HEK293T (cell line): Measurements from ENCODE around the gene COLQ.

ENCODE experiments used
- L3MBTL2 ChIP-seq: fragments of 450-650 bp; conservative IDR thresholded peaks from 2 replicates; pipeline ENCODE4 v1.6.1; 2016; ENCODE audit warnings: mild to moderate bottlenecking
- NFRKB ChIP-seq: fragments of 450-650 bp; IDR thresholded peaks from 2 replicates; pipeline ENCODE4 v1.6.1; 2016; ENCODE audit warnings: mild to moderate bottlenecking, moderate library complexity

- TF ChIP-seq L3MBTL2 = no peak
- TF ChIP-seq NFRKB = no peak
These were observed 92.4 kb downstream of the COLQ start for GRCh38 chr3:15429080-15429479.
